ENCODE measurements around the gene ALK.
A peak's percentile ranks its signal among the peaks of the same experiment; 100 is the strongest.

The ALK gene

GRCh38 chr2:29729401-29729800 lies 192.0 kb downstream of the ALK start:
- H3K27ac ChIP-seq: no peak overlapping the region
- DNase-seq (ENCODE audit: low read depth, low spot score): no peak

- no peak for DNase-seq (ENCODE audit: low read depth, low spot score)
- H3K27ac ChIP-seq: no peak overlapping the region
Observed at GRCh38 chr2:29726976-29727375, 194.4 kb downstream of the ALK start.

GRCh38 chr2:29725610-29726009 lies 195.8 kb downstream of the ALK start:
- no peak overlapping the region for H3K27ac ChIP-seq
- no peak for DNase-seq (ENCODE audit: low read depth, low spot score)

- no peak overlapping the region for H3K27ac ChIP-seq
- DNase-seq (ENCODE audit: low read depth, low spot score): no peak
Observed at GRCh38 chr2:29724282-29724681, 197.1 kb downstream of the ALK start.

- H3K27ac ChIP-seq: no peak overlapping the region
- DNase-seq (ENCODE audit: low read depth, low spot score): no peak
Observed at GRCh38 chr2:29723255-29724001, 198.0 kb downstream of the ALK start.

- no peak for DNase-seq (ENCODE audit: low read depth, low spot score)
- no peak overlapping the region for H3K27ac ChIP-seq
Observed at GRCh38 chr2:29719639-29720038, 201.7 kb downstream of the ALK start.

- no peak for DNase-seq (ENCODE audit: low read depth, low spot score)
- H3K27ac ChIP-seq: no peak overlapping the region
Observed at GRCh38 chr2:29718076-29718686, 203.2 kb downstream of the ALK start.

- no peak for DNase-seq (ENCODE audit: low read depth, low spot score)
- H3K27ac ChIP-seq: no peak overlapping the region
Observed at GRCh38 chr2:29715655-29716054, 205.7 kb downstream of the ALK start.

- no peak overlapping the region for H3K27ac ChIP-seq
- DNase-seq (ENCODE audit: low read depth, low spot score): no peak
Observed at GRCh38 chr2:29714333-29714732, 207.1 kb downstream of the ALK start.

- H3K27ac ChIP-seq: no peak overlapping the region
- DNase-seq (ENCODE audit: low read depth, low spot score): no peak
Observed at GRCh38 chr2:29706171-29706720, 215.1 kb downstream of the ALK start.

GRCh38 chr2:29705616-29706015 lies 215.8 kb downstream of the ALK start:
- DNase-seq (ENCODE audit: low read depth, low spot score): no peak
- no peak overlapping the region for H3K27ac ChIP-seq

GRCh38 chr2:29703336-29703735 lies 218.1 kb downstream of the ALK start:
- H3K27ac ChIP-seq: no peak overlapping the region
- no peak for DNase-seq (ENCODE audit: low read depth, low spot score)

- H3K27ac ChIP-seq: no peak overlapping the region
- no peak for DNase-seq (ENCODE audit: low read depth, low spot score)
Observed at GRCh38 chr2:29702276-29702675, 219.1 kb downstream of the ALK start.

GRCh38 chr2:29700560-29700959 lies 220.8 kb downstream of the ALK start:
- DNase-seq (ENCODE audit: low read depth, low spot score): peak; percentile 29
- peak overlapping the region; percentile 59 for H3K27ac ChIP-seq

- H3K27ac ChIP-seq: no peak overlapping the region
- no peak for DNase-seq (ENCODE audit: low read depth, low spot score)
Observed at GRCh38 chr2:29699045-29699444, 222.3 kb downstream of the ALK start.

GRCh38 chr2:29698216-29698615 lies 223.2 kb downstream of the ALK start:
- H3K27ac ChIP-seq: no peak overlapping the region
- no peak for DNase-seq (ENCODE audit: low read depth, low spot score)

GRCh38 chr2:29697715-29698114 lies 223.7 kb downstream of the ALK start:
- no peak overlapping the region for H3K27ac ChIP-seq
- no peak for DNase-seq (ENCODE audit: low read depth, low spot score)

GRCh38 chr2:29697181-29697580 lies 224.2 kb downstream of the ALK start:
- no peak for DNase-seq (ENCODE audit: low read depth, low spot score)
- H3K27ac ChIP-seq: no peak overlapping the region

GRCh38 chr2:29694741-29695140 lies 226.6 kb downstream of the ALK start:
- DNase-seq (ENCODE audit: low read depth, low spot score): no peak
- H3K27ac ChIP-seq: no peak overlapping the region

- no peak overlapping the region for H3K27ac ChIP-seq
Observed at GRCh38 chr2:29691391-29691950, 229.9 kb downstream of the ALK start.

GRCh38 chr2:29689666-29690065 lies 231.7 kb downstream of the ALK start:
- H3K27ac ChIP-seq: no peak overlapping the region
- DNase-seq (ENCODE audit: low read depth, low spot score): no peak

More at GRCh38 chr2:29691391-29691950, 229.9 kb downstream of the ALK start:
- no peak for DNase-seq (ENCODE audit: low read depth, low spot score)
